Putamen (tissue), 1 donor: Measurements from ENCODE around the gene SSR2.
"Not testable (repeated sequence)": the region's sequence is repeated elsewhere in the genome, so short reads cannot be mapped to it uniquely, and the experiment has no call there.

Source experiments
- DNase-seq: peaks from one replicate; pipeline ENCODE4 v3.0.0-alpha.2; 2016; ENCODE audit warnings: low spot score

The SSR2 gene

DNA sequence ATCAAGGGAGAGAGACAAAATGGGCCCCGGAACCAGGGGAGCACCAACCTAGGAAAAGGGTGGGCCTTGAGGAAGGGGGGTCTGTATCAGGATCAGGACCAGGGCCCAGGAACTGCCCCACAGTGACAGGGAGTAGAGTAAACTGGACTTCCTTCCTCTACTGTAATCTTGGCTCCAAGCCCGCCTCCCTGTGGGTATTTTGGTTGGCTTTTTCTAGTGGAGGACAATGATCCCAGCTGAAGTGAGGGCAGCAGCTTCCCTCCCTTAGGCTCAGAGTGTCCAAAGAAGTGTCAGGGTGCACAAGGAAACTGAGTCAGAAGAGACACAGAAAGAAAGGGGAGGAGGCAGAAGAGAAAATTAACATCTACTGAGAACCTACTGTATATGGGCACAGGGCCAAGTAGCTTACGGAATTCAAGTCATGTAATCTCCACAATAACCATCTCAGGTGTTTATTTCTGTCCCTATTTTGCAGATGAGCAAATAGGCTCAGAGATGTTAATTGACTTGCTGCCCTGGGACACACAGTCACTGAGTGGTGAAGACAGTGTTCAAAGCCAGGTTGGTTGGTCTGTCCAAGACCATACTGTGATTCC is 28.0 kb upstream of the SSR2 start:
- no peak for DNase-seq

DNA sequence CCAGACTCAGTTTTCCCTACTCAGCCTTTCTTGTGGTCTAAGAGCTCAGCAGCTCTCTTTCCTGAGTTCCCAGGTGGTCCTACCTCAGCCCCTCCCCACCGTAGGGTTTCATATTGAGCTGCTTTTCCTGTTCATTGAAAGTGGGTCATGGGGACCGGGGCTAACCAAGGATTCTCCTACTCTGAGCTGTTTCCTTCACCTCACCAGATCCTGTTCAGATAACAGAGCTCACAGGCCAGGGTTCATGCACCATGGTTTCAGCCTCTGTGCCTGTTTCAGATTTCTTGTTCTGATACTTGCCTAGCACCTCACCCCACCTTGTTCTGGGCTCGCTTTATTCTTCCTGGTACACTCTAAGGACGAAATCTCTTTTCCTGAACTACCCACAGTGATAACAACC is 24.3 kb upstream of the SSR2 start:
- DNase-seq: no peak

DNA sequence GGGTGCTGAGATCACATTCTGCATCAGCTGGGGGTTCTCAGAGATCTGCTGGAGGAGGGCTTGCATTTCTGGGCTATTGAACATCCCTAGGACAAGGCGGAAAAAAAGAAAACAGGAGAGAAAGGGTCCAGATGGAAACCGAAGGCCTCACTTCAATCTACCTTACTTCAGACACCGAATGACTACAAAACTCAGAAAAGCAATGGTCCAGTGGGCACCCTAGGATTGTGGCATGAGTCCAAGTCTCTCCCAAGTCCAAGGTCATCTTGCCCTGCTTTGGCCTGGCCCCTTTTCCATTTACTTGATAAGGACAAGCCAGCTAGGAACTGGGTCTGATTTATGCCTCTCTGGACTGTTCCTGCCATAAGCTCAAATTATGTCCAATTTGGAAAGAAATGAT is 22.1 kb upstream of the SSR2 start:
- no peak for DNase-seq

DNA sequence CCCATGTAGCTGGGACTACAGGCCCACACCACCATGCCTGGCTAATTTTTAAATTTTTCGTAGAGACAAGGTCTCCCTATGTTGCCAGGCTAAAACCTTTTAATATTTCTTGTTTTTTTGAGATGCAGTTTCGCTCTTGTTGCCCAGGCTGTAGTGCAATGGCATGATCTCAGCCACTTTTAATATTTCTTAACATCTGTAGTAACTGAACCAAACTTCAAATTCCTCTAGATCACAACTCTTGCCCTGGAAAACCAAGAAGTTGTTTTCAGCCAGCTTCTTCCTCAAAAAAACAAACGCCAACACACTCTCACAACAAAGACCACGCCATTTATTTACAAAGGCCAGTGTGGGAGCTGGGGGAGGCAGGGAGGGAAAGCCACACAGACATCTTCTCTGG is 14.2 kb upstream of the SSR2 start:
- not testable (repeated sequence) for DNase-seq

DNA sequence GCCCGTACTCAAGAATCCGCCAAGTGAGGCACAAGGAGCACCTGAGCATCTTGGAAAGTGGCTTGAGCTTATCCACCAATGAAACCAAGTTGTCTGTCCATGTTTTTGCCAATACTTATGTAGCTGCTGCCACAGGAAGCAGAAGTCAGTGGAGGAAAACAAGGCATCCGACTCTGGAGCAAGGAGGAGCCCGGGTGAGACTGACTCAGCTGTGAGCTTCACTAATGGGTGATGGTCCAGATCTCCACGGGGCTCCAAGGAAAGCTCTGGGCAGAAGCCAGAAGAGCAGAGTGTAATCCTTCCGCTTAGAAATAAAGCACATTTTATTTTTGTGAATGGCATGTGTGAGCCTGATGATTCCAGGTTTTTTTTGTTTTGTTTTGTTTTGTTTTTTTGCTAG is 12.3 kb upstream of the SSR2 start:
- no peak for DNase-seq

DNA sequence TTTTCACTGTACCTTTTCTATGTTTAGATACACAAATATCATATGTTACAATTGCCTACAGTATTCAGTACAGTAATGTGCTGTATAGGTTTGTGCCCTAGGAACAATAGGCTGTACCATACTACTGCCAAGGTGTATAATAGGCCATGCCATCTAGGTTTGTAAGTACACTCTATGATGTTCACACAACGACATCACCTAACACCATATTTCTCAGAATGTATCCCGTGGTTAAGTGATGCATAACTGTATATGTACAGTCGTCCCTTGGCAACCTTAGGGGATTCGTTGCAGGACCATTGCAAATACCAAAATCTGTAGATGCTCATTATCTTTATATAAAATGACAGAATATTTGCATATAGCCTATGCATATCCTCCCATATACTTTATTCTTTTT is 5.8 kb upstream of the SSR2 start:
- DNase-seq: no peak

DNA sequence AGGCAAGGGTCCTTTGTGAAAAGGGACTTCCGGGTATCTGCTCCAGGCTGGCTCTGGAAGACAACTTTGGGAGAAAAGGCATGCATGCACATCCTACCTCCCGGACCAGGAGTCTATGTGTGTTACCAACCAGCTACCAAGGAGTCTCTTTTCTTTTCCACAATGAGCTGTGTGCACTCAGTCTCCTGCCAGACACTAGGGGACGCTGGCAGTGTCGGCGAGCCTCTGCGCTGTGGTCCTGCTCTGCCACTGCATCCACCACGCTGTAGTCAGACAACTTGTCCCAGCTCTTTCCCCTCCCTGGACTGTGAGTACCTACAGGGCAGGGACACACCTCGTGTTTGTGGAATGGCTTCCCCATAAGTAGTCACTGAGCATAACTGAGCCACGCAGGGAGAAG is 5.1 kb upstream of the SSR2 start:
- DNase-seq: no peak

DNA sequence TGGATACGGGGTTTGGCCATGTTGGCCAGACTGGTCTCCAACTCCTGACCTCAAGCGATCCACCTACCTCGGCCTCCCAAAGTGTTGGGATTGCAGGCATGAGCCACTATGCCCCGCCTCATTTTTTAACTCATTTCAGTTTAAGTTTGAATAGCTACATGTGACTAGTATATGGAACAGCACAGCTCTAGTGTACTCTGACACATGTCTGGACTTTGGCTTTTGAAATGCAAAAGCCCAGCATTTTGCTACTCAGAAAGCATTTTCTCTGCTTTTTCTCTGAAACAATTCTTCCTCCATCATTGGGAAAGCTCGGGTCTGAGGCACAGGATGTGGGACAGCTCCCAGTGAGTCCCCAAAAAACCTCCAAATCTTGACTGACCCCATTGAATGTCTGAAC is 4.0 kb upstream of the SSR2 start:
- DNase-seq: no peak

DNA sequence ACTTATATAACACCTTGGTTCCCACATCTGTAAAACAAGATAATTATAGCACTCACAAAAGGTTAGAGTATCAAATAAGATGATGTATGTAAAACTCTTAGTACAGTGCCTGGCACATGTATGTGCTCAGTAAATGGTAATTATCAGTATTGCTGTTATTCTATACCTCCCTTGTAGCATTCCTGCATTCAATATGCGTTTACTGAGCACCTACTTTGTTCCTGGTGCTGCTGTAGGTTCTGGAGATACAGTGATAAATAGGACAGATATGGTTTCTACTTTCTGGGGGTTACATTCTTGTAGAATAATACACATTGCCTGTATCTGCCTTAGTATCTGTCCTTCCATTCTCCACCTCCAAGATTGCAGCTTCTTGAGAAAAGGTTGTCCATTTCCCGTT is 1.2 kb upstream of the SSR2 start:
- no peak for DNase-seq

DNA sequence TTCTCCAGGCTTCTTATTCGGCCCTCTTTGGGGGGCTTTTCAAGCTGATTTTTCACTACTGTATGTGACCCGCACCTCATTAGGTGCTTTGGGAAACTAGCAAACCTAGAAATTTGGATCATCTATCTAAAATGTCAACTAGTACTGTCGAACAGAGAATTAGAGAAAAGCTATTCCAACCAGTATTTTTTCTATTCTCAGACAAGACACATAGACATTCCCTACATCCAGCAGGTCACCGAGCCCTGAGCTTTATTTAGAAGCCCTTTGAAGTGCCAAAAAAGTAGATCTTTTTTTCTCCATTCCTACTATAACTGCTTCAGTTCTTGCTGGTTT is 310 bp upstream of the SSR2 start:
- no peak for DNase-seq

DNA sequence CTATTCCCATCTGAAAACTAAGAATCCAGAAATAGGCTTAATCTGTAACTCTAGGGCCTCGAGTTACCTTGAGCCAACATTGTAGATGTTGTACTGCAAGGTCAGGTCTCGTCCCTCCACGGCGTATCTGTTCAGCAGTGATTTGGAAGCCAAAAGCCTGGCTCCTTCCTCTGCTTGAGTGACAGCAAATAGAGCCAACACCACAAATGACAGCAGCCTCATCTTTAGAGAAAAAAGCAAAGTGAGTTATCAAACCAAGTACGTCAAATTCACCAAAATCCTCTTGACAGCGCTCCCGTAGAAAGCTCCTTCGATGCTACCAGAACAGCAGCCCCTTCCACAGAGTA is 832 bp downstream of the SSR2 start:
- no peak for DNase-seq

DNA sequence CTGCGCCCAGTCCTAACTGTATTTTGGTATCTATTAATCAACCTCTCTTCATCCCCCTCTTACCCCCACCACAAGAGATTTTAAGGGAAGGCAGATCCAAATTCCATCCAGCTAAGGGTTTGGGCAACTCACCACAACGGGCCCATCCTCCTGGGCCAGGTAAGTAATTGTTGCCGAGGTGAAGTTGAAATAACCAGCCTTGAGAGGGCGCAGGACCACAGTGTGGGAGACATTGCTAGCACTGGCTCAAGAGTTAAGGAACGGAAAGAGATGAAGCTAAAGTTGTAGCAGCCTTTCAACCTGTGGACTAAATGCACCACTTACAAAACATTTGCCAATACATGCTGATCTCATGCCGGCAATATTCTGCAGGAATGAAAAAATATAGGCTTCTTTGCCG is 5.9 kb downstream of the SSR2 start:
- DNase-seq: no peak

DNA sequence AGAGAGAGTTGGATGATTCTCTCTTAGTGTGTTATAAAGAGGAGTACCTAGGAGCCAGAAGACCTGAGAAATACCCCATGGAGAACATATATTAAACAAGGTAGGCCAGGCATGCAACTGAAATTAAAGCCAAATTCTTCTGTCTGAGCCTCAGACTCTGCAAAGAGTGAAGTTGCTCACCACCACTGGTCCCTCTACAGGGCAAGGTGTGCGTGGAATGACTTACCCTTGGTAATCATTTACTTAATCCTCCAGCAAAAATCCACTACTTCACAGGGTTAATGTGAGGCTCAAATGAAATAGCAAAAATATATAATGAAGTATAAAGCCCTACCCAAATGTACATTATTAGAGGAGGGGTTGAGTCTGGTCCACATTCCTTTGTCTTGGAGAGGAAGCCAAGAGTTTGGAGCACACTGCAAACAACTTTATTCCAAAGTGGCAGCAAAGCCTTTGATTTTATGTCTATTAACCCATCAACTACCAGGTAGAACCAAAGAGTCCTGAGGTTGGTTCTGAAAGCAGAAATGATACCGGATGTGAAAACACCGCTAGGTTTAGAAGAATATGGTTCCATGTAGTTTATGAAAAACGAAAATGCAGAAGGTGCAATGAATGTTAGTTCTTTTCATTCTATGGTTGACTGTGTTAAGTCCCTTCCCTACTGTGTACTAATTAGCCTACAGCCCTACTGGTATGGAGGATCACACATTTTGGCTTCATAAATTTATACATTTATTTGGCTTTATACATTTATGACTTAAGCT is 8.5 kb downstream of the SSR2 start:
- DNase-seq: no peak

DNA sequence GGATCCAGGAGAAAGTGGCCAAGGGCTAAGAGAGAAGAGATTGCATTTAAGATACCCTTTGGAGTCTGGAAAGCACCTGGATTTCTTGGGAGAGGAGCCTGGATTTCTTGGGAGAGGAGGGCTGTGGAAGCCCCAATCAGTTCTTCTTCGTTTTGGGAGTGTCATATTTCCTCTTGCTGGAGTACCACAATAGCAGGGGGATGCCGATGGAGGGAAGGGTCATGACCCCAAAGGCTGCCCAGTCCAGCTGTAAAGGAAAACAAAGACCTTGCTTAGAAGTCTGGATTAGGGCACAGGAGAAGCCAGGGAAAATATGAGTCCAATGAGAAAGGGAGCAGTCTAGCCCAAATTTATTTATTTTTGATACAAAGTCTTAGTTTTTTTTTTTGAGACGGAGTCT is 11.3 kb downstream of the SSR2 start:
- no peak for DNase-seq

DNA sequence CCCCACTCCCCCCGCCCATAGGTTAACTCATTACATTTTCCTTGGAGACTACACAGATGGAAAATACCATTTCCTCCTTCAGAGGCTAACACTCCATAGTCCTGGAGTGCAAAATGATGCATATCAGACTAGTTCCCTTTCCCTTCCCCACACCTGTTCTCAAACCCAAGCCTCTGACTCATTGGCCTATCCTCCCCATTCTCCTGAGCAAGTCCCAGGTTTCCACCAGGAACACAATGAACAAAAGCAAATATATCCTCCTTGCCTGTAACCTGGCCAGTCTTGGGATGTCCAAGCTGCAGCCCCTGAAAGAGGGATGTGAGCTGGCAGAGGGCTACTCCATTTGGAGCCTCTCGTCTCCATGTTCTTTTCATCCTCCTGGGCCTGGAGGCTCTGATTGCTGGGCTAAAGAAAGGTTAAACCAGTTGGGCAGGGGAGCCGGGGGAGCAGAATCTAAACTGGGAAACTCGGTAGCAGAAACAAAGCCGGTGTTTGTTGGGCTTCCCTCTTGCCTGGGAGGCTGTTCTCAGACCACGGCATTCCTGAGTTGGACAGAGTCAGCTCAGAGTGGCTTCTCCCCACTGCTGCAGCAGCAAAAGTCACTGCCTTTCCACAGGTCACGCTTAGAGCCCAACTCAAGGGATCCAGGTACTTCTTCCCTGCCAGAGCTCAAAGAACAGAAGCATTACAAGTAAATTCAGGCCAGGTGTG is 13.9 kb downstream of the SSR2 start:
- no peak for DNase-seq

DNA sequence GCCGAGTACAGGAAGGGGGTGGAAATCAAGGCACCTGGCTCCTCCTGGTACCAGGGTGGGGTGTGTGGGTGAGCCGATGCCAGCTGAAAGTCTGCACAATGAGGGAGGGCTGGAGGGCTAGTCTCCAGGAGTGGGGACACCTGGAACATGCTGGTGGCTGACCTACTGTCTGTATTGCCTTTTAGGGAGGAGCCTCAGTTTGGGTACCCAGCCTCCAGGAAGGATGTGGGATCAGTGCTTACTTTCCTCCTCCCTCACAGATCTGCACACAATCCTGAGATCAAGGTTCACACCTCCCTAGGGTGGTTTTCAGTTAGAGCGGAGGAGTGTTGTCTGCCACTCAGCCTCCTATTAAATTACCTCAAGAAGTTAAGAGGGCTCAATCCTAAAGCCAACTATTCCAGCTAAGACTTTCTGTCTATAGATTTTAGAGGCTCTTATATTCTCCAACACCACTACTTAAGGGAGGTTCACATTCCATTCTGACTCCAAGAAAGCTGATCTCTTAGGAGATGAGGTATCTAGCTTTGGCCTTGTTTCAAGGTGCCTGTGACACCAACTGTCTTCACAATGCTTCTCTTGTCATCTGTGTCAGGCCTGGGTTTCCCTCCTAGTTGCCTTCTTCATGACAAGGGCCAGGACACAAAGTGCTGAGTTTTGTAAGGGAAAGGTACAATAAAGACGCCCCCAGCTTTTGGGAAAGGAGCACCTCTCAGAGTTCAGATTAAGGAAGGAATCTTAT is 15.7 kb downstream of the SSR2 start:
- no peak for DNase-seq

DNA sequence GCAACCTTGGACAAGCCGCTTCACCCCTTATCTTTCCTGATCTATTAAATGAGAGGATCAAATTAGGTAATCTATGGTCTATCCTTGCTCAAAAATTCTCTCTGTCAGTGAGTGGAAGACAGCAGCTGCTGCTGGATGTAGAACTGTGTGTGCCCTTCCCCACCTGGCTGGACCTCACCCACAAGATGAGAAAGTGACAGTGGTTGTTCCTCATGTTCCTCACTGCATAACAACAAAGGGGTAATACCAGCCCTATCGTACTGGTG is 16.9 kb downstream of the SSR2 start:
- no peak for DNase-seq

DNA sequence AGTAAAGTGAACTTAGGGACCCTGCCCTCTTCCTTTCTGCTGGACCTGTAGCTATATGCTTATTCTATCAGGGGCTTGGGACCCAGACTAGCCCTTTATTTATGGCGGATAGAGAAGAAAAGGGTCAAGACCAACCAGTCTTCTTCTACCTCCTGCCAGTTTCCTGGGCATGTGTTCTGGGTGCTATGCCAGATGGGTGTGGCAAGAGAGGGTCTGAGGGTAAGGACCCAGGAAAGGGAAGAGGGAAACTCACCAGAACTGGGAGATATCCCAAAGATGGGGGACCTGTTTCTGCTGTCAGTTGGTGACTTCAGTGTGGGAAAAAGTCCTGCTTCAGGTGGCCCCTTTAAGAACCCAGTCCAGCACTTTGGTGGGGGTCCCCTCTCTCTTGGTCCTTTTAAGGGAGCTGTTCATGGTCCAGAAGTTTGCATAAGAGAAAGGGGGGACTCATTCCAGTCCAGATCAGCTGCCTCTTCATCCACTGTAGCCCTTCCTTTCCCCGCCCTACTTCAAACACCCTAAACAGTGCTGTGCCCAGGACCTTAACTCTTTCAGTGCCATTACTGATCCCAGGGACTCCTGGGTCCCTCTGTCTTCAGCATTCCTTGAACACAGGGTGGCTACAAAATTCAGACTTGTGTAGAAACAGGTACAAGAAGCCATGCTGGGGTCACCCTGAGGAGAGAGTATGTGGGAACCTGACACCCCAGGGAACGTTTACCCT is 18.4 kb downstream of the SSR2 start:
- DNase-seq: no peak

DNA sequence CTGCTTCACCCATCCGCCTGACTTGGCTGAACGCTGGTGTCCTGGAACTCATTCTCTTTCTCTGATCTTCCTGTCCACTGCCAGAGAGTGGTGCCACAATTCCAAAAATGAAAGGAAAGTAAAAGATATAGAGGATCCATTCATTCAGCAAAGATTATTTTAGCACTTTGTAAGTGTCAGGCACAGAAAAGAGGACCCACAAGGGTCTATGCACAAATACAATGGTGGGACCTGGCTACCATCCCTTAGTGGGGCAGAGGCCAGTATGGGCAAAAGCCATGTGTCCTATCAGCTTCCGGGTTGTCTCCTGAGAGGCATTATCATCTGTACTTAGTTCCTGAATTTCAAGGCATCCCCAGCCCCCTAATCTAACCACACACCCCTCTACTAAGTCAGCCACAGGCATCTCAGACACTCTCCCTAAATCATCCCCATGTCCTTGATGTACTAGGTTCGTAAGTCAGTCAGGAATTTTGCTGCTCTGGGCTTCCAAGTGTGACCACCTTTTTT is 19.0 kb downstream of the SSR2 start:
- no peak for DNase-seq

DNA sequence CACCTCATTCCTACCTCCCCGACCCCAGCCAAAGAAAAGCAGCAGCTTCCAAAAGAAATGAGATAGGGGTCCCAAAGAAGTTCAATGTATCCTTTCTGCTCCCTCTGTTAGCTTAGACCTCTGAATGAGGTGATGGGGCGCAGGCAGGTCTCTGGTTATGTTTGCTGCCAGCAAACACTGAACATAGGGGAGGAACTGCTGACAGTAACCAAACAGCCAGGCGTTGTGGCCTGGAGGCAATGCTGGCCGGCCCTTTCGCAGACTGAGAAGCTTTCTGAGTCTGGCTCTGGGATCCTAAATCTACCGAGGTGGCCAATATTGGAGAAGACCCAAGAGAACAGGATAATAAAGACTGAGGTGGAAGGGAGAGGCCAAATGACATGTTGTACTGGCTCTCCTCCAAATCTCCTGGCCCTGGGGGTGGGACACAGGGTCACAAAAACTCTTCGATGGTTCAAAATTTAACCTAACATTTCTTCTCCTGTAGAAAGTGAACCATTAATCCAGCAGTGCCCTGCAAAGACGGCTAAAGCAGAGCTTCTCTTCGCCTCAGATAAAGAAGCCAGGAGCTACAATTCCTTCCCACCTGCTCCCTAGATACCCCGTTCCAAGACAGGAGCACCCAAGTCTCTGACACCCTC is 19.6 kb downstream of the SSR2 start:
- DNase-seq: no peak

DNA sequence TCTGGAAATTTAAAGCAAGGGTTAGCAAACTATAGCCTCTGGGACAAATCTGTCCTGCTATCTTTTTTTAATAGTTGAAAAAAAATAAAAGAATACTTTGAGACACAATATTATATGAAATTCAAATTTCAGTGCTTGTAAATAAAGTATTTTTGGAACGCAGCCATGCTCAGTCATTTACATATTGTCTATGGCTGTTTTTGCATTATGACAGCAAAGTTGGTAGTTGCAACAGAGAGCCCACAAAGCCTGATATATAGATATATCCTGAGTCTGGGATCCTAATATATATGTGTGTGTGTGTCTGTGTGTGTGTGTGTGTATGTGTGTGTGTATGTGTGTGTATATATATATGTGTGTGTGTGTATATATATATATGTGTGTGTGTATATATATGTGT is 20.8 kb downstream of the SSR2 start:
- DNase-seq: no peak

DNA sequence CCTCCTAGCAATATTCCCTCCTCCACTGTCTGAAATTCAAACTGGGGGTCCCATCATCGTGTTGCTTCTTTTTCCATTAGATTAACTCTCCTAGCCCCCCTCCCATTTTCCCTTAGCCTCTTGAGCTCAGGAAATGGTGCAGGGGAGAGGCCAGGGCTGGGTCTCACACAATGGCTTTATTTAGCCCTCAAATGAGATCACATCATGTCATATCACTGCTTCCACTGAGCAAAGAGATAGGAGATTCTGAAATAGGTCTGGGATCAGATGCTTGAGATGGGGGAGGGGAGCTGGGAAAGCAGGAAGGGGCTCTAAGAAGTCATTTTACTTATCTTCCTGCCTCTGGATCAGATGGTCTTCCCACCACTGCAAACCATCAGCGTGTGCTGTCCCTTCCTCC is 24.6 kb downstream of the SSR2 start:
- DNase-seq: no peak
